IPS-NIHi7 (cell line): ENCODE measurements around the gene ZNF280B.
"Not testable (repeated sequence)": the region's sequence is repeated elsewhere in the genome, so short reads cannot be mapped to it uniquely, and the experiment has no call there.

ENCODE experiments used
- DNase-seq: peaks from one replicate; pipeline ENCODE4 v3.0.0; 2012; ENCODE audit warnings: mixed read lengths; ENCODE audit errors: extremely low spot score

The ZNF280B gene

GRCh38 chr22:22534604-22535415 lies 26.3 kb upstream of the ZNF280B start:
- DNase-seq = no peak

- no peak for DNase-seq
Observed at GRCh38 chr22:22533863-22534262, 25.3 kb upstream of the ZNF280B start.

GRCh38 chr22:22533417-22533816 lies 24.9 kb upstream of the ZNF280B start:
- no peak for DNase-seq

GRCh38 chr22:22532547-22533071 lies 24.1 kb upstream of the ZNF280B start:
- DNase-seq = not testable (repeated sequence)

GRCh38 chr22:22531770-22532546 lies 23.4 kb upstream of the ZNF280B start:
- no peak for DNase-seq

- no peak for DNase-seq
Observed at GRCh38 chr22:22528780-22529179, 20.2 kb upstream of the ZNF280B start.

- no peak for DNase-seq
Observed at GRCh38 chr22:22527312-22527711, 18.8 kb upstream of the ZNF280B start.

GRCh38 chr22:22526125-22526912 lies 17.8 kb upstream of the ZNF280B start:
- DNase-seq = no peak

GRCh38 chr22:22523494-22523893 lies 15.0 kb upstream of the ZNF280B start:
- no peak for DNase-seq

GRCh38 chr22:22521631-22522030 lies 13.1 kb upstream of the ZNF280B start:
- DNase-seq = no peak

- peak; percentile 10 for DNase-seq
Observed at GRCh38 chr22:22520667-22521602, 12.4 kb upstream of the ZNF280B start.

- DNase-seq = peak; percentile 26
Observed at GRCh38 chr22:22520020-22520656, 11.6 kb upstream of the ZNF280B start, which contains the start of gene ZNF280A. TSS of gene ZNF280A (minus strand) at chr22:22520270. CDS start at chr22:22515630, 4,640 bp downstream.

- DNase-seq = no peak
Observed at GRCh38 chr22:22519591-22519990, 11.0 kb upstream of the ZNF280B start.

- no peak for DNase-seq
Observed at GRCh38 chr22:22516992-22517391, 8.4 kb upstream of the ZNF280B start.

- no peak for DNase-seq
Observed at GRCh38 chr22:22515890-22516289, 7.3 kb upstream of the ZNF280B start.

- not testable (repeated sequence) for DNase-seq
Observed at GRCh38 chr22:22514431-22514830, 5.9 kb upstream of the ZNF280B start.

GRCh38 chr22:22513619-22514018 lies 5.1 kb upstream of the ZNF280B start:
- DNase-seq = no peak

GRCh38 chr22:22512951-22513350 lies 4.4 kb upstream of the ZNF280B start:
- no peak for DNase-seq

GRCh38 chr22:22510833-22511232 lies 2.3 kb upstream of the ZNF280B start:
- DNase-seq = not testable (repeated sequence)

GRCh38 chr22:22509912-22510311 lies 1.4 kb upstream of the ZNF280B start:
- DNase-seq = not testable (repeated sequence)
